GM18502 (cell line): Measurements from ENCODE around the gene HOXD10.

Experiments
- ATAC-seq: cut with Tn5 transposase; IDR thresholded peaks from one replicate; pipeline ENCODE4 v1.9.1; 2021; ENCODE audit warnings: mild to moderate bottlenecking; ENCODE audit not compliant: unreplicated experiment, poor library complexity

The HOXD10 gene

GRCh38 chr2:176160986-176161824 is 44.6 kb downstream of the HOXD10 start:
- no peak for ATAC-seq

DNA sequence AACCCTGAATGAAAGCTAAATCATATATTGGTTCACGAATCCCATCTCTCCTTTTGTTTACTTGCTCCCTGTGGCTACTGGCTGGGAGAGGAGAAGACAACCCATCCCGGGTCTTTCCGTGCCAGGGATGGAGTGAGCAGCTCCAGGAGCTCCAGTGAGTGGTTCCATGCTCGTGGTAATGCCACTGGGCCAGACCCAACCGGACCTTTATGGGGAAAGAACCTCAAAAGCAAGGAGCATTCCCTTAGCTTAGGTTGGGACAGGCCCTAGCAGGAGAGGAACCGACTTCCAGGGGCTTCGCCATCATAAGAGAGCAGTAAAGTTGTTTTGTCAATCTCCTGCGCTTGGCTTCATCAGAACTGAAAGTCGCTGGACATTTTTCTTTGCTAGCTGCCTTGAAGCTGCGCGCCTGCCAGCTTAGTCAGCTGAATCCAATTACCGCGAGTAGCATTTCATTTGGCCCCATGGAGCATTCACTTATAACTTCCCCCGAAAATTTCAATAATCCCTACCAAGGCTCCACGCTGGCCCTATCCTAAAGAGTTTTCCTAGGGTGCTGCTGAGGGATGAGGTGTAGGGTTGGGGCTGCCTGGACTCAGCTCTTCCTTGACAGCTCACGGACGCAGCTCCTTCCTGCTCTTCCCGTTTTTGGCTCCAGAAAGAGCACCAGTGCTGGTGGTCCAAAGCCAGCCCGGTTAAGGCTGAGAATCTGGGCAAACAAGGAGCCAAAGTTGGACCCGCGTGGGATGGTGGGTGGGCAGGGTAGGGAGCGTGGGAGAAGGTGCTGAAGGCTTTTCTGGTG is 45.4 kb downstream of the HOXD10 start:
- ATAC-seq = no peak

DNA sequence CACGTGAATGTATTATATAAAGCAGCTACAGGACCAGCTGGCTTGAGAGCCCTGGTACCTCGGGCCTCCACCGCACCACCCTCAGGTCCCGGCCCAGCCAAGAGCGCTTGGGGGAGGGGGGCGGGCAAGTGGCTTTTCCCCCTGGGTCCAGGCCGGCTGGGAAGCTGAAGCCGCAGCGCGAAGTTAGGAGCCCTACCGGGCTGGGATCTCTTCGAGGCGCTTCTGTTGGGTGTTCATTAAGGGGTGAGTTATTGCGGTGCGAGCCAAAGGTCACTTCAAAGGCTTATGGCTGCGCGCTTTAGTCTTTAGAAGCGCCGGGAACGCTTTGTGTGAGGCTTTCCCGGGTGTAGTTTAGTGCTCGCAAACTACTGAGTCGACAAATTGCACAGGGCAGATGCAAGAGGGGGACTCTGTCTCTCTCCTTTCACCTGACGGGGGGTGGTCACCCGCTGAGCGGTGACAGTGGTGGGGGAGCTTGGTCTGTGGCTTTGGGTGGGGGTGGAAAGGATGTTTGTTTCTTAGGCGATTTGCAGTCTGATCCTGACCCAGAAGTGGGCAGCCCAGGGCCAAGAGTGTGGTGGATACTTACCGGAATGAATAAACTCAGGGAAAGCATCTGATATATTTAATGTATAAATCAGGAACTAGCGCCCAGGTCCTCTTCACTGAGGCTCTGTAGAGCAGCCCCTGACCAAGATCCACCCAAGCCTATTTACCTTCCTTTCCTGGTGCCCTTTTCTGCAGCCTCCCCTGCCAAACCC is 46.5 kb downstream of the HOXD10 start:
- no peak for ATAC-seq

- no peak for ATAC-seq
These were observed 47.1 kb downstream of the HOXD10 start for GRCh38 chr2:176163672-176164056.

DNA sequence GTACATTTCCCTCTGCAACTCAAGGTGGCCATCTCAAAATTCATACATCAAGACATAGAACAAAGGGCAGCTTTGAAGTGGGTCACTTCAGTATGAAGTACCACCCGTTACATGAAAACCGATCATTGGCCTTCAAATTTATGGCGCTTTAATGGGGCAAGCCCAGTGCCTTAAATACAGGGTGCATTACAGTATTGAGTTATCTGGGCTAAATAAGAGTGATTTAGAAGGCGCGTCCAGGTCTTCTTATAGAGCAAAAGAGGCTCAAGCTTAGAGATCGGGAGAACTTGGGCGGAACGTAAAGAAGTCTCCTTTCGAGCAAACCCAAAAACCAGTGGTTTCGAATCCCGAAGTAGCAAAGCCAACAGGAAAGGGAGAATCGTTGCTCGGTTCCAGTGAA is 47.6 kb downstream of the HOXD10 start:
- ATAC-seq = no peak

GRCh38 chr2:176164611-176165369 is 48.2 kb downstream of the HOXD10 start:
- no peak for ATAC-seq

GRCh38 chr2:176165370-176166050 is 48.9 kb downstream of the HOXD10 start:
- no peak for ATAC-seq

- no peak for ATAC-seq
These were observed 49.7 kb downstream of the HOXD10 start for GRCh38 chr2:176166272-176166671.

DNA sequence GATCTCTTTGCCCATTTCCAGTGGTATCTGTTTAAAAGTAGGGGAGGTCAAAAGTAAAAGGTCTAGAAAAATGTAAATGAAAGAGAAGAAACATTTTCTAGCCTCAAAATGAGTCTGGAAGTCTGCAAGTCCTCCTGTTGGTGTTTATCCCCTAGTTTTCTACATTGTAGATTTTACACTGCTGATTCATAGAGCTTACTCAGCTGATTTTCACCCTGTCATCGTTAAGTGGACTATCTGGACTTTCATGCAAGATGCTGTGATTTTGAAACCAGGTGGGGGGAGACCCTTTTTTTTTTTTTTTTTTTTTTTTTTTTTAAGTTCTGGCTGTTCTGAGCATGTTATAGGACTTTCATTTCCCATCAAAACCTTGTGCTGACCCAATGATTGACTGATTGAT is 50.8 kb downstream of the HOXD10 start:
- ATAC-seq = no peak

DNA sequence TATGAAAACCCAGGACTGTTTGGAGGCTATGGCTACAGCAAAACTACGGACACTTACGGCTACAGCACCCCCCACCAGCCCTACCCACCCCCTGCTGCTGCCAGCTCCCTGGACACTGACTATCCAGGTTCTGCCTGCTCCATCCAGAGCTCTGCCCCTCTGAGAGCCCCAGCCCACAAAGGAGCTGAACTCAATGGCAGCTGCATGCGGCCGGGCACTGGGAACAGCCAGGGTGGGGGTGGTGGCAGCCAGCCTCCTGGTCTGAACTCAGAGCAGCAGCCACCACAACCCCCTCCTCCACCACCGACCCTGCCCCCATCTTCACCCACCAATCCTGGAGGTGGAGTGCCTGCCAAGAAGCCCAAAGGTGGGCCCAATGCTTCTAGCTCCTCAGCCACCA is 52.6 kb downstream of the HOXD10 start:
- ATAC-seq = no peak
